Skeletal muscle tissue (tissue), 4 donors: ENCODE results near the gene VPS33A. TPM values are rescaled to one million over a fixed set of nuclear protein-coding genes. Genes with fewer than 3 reads are reported as not detected.
"Not testable (repeated sequence)": the region's sequence is repeated elsewhere in the genome, so short reads cannot be mapped to it uniquely, and the experiment has no call there.

ENCODE experiments used
- H3K27ac ChIP-seq: one replicate; pipeline ENCODE4 v1.7.0; 2013; ENCODE audit warnings: mild to moderate bottlenecking, low read depth, low read length, inconsistent platforms
- H3K27me3 ChIP-seq, 3 donors: one replicate each; pipeline ENCODE4 v1.7.0; 2013; ENCODE audit warnings: low read length in 3 of 3; ENCODE audit not compliant: control insufficient read depth in 3 of 3, insufficient read depth in 3 of 3
- H3K36me3 ChIP-seq, 3 donors: one replicate each; pipeline ENCODE4 v1.7.0; 2013; ENCODE audit warnings: low read length in 3 of 3; ENCODE audit not compliant: control insufficient read depth in 3 of 3, insufficient read depth in 3 of 3
- H3K4me1 ChIP-seq, 3 donors: one replicate each; pipeline ENCODE4 v1.7.0; 2013; ENCODE audit warnings: low read length in 3 of 3, mild to moderate bottlenecking in 3 of 3; ENCODE audit not compliant: control insufficient read depth in 3 of 3, insufficient read depth in 3 of 3
- H3K4me3 ChIP-seq, 3 donors: one replicate each; pipeline ENCODE4 v1.7.0; 2013; ENCODE audit warnings: low read length in 3 of 3
- H3K9ac ChIP-seq, 3 donors: one replicate each; pipeline ENCODE4 v1.7.0; 2013; ENCODE audit warnings: low read length in 3 of 3, mild to moderate bottlenecking in 3 of 3, moderate library complexity in 2 of 3, low read depth in 1 of 3
- H3K9me3 ChIP-seq, 3 donors: one replicate each; pipeline ENCODE4 v1.7.0; 2013; ENCODE audit warnings: low read length in 3 of 3; ENCODE audit not compliant: control insufficient read depth in 3 of 3
- total RNA-seq: library from RNA; depleted of rRNA; stranded (reverse); fragments of >200 nt; gene quantifications from one replicate; pipeline ENCODE4 v1.2.3, GENCODE V29; 2014
- donor health status: Osteomylitis.

Gene VPS33A
- total RNA-seq, 1 donor from 2014 or later, result 16.2 TPM

- H3K36me3 ChIP-seq, result peaks cover 38 to 52% (median 40%) of the 10 kb centered on the region in 3 donors
- H3K27me3 ChIP-seq, result peaks cover 24 to 33% (median 25%) of the 10 kb centered on the region in 3 donors
- no peak overlapping the region for H3K9ac ChIP-seq
- H3K9me3 ChIP-seq, result no peaks in the 10 kb centered on the region
- H3K4me3 ChIP-seq, result no peak overlapping the region
- H3K4me1 ChIP-seq, result peaks cover 5 to 13% (median 7%) of the 10 kb centered on the region in 3 donors
- no peak overlapping the region for H3K27ac ChIP-seq
Measured at GRCh38 chr12:122208073-122208820, 58.0 kb downstream of the VPS33A start.

GRCh38 chr12:122207391-122207790 is 58.9 kb downstream of the VPS33A start:
- Histone ChIP-seq H3K4me3 (no peak overlapping the region), H3K36me3 (peaks cover 31 to 45% (median 34%) of the 10 kb centered on the region in 3 donors), H3K9me3 (no peaks in the 10 kb centered on the region), H3K27me3 (peaks cover 25 to 42% (median 32%) of the 10 kb centered on the region in 3 donors), H3K4me1 (peaks cover 8 to 18% (median 9%) of the 10 kb centered on the region in 3 donors), H3K9ac (no peak overlapping the region), H3K27ac (no peak overlapping the region)

- no peak overlapping the region for H3K4me3 ChIP-seq
- no peak overlapping the region for H3K9ac ChIP-seq
- peaks cover 30 to 41% (median 32%) of the 10 kb centered on the region in 3 donors for H3K36me3 ChIP-seq
- no peaks in the 10 kb centered on the region for H3K9me3 ChIP-seq
- no peak overlapping the region for H3K27ac ChIP-seq
- peaks cover 25 to 46% (median 34%) of the 10 kb centered on the region in 3 donors for H3K27me3 ChIP-seq
- H3K4me1 ChIP-seq, result peaks cover 8 to 18% (median 9%) of the 10 kb centered on the region in 3 donors
Measured at GRCh38 chr12:122206976-122207375, 59.3 kb downstream of the VPS33A start.

GRCh38 chr12:122206111-122206881 is 60.0 kb downstream of the VPS33A start:
- Histone ChIP-seq H3K4me3 (no peak overlapping the region), H3K9me3 (no peaks in the 10 kb centered on the region), H3K9ac (no peak overlapping the region), H3K4me1 (peaks cover 8 to 18% (median 9%) of the 10 kb centered on the region in 3 donors), H3K27ac (no peak overlapping the region), H3K36me3 (peaks cover 27 to 36% (median 28%) of the 10 kb centered on the region in 3 donors), H3K27me3 (peaks cover 32 to 53% (median 40%) of the 10 kb centered on the region in 3 donors)

GRCh38 chr12:122205053-122205925 is 61.0 kb downstream of the VPS33A start:
- no peak overlapping the region for H3K9ac ChIP-seq
- H3K9me3 ChIP-seq, result no peaks in the 10 kb centered on the region
- H3K36me3 ChIP-seq, result peaks cover 23 to 29% (median 26%) of the 10 kb centered on the region in 3 donors
- H3K4me1 ChIP-seq, result peaks cover 8 to 18% (median 9%) of the 10 kb centered on the region in 3 donors
- H3K4me3 ChIP-seq, result no peak overlapping the region
- H3K27me3 ChIP-seq, result peaks cover 40 to 62% (median 49%) of the 10 kb centered on the region in 3 donors
- no peak overlapping the region for H3K27ac ChIP-seq

- no peaks in the 10 kb centered on the region for H3K9me3 ChIP-seq
- H3K9ac ChIP-seq, result peak overlapping the region in 1 of 3 donors; percentile 54
- no peak overlapping the region for H3K27ac ChIP-seq
- peaks cover 8 to 18% (median 9%) of the 10 kb centered on the region in 3 donors for H3K4me1 ChIP-seq
- H3K4me3 ChIP-seq, result peak overlapping the region; percentile 23 to 61 (median 54)
- peaks cover 47 to 70% (median 56%) of the 10 kb centered on the region in 3 donors for H3K27me3 ChIP-seq
- H3K36me3 ChIP-seq, result peaks cover 16 to 21% (median 20%) of the 10 kb centered on the region in 3 donors
Measured at GRCh38 chr12:122204167-122205052, 61.9 kb downstream of the VPS33A start.

- Histone ChIP-seq H3K4me3 (peak within 1 kb of the TSS; percentile 54 to 61 (median 54)), H3K27ac (no peak within 1 kb of the TSS), H3K4me1 (peaks cover 8 to 18% (median 9%) of the 10 kb centered on the region in 3 donors), H3K9me3 (no peaks in the 10 kb centered on the region), H3K9ac (peak within 1 kb of the TSS in 1 of 3 donors; percentile 54), H3K27me3 (peaks cover 47 to 70% (median 56%) of the 10 kb centered on the region in 3 donors), H3K36me3 (peaks cover 15 to 19% (median 18%) of the 10 kb centered on the region in 3 donors)
Measured at GRCh38 chr12:122203301-122204166, 62.8 kb downstream of the VPS33A start, which contains the start of gene B3GNT4. Gene B3GNT4 (plus strand): TSS chr12:122203709. CDS start chr12:122204619, 910 bp downstream.

- Histone ChIP-seq H3K36me3 (peaks cover 8 to 12% (median 10%) of the 10 kb centered on the region in 3 donors), H3K4me1 (peaks cover 8 to 18% (median 9%) of the 10 kb centered on the region in 3 donors), H3K4me3 (peak overlapping the region; percentile 45 to 61 (median 54)), H3K27me3 (peaks cover 47 to 70% (median 56%) of the 10 kb centered on the region in 3 donors)
- H3K9me3 ChIP-seq, H3K9ac ChIP-seq, H3K27ac ChIP-seq: not testable (repeated sequence)
Measured at GRCh38 chr12:122202811-122203210, 63.5 kb downstream of the VPS33A start.
